ENCODE data around the gene ACAD9.

- TF ChIP-seq RAD21 (CRISPR knock-in tag; conservative IDR thresholded peaks at IDR 0.05 in 1 of 2, IDR thresholded peaks at IDR 0.05 in 1 of 2), result no peak
- TF ChIP-seq MTA3 (IDR thresholded peaks at IDR 0.05; ENCODE audit: borderline replicate concordance), result no peak
- TF ChIP-seq, protein P1, sequence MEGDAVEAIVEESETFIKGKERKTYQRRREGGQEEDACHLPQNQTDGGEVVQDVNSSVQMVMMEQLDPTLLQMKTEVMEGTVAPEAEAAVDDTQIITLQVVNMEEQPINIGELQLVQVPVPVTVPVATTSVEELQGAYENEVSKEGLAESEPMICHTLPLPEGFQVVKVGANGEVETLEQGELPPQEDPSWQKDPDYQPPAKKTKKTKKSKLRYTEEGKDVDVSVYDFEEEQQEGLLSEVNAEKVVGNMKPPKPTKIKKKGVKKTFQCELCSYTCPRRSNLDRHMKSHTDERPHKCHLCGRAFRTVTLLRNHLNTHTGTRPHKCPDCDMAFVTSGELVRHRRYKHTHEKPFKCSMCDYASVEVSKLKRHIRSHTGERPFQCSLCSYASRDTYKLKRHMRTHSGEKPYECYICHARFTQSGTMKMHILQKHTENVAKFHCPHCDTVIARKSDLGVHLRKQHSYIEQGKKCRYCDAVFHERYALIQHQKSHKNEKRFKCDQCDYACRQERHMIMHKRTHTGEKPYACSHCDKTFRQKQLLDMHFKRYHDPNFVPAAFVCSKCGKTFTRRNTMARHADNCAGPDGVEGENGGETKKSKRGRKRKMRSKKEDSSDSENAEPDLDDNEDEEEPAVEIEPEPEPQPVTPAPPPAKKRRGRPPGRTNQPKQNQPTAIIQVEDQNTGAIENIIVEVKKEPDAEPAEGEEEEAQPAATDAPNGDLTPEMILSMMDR (IDR thresholded peaks at IDR 0.05 in 2 of 3, conservative IDR thresholded peaks at IDR 0.05 in 1 of 3; ENCODE audit: insufficient read depth in 2 of 3, low read depth in 1 of 3, low read length in 3 of 3), result no peak
- TF ChIP-seq EZH2 (IDR thresholded peaks at IDR 0.05; ENCODE audit: borderline replicate concordance, low read depth, low read length), result no peak
- TF ChIP-seq CAMTA2 (CRISPR knock-in tag; conservative IDR thresholded peaks at IDR 0.05), result no peak
- no peak for TF ChIP-seq XRCC5 (IDR thresholded peaks at IDR 0.05; ENCODE audit: low read depth, low read length)
- no peak for TF ChIP-seq HOXB6 (CRISPR knock-in tag; IDR thresholded peaks at IDR 0.05; ENCODE audit: borderline replicate concordance)
- no peak for TF ChIP-seq SP2 (IDR thresholded peaks at IDR 0.05; ENCODE audit: extremely low read depth, low read depth, low read length, poor library complexity, severe bottlenecking)
- no peak for TF ChIP-seq YY1 (IDR thresholded peaks at IDR 0.05; ENCODE audit: borderline replicate concordance in 1 of 3, control insufficient read depth in 1 of 3, extremely low read depth in 1 of 3, insufficient read depth in 3 of 3, insufficient read length in 1 of 3, insufficient replicate concordance in 2 of 3, low read depth in 1 of 3, low read length in 2 of 3)
- no peak for TF ChIP-seq CEBPB (tag; IDR thresholded peaks at IDR 0.05)
Observed at GRCh38 chr3:128945878-128946175, 66.4 kb downstream of the ACAD9 start.
